GM18517 (cell line): ENCODE data around the gene ACSF3.

ENCODE experiments used
- ATAC-seq: cut with Tn5 transposase; IDR thresholded peaks from one replicate; pipeline ENCODE4 v1.9.1; 2021; ENCODE audit warnings: mild to moderate bottlenecking, moderate library complexity; ENCODE audit not compliant: unreplicated experiment

Gene ACSF3

DNA sequence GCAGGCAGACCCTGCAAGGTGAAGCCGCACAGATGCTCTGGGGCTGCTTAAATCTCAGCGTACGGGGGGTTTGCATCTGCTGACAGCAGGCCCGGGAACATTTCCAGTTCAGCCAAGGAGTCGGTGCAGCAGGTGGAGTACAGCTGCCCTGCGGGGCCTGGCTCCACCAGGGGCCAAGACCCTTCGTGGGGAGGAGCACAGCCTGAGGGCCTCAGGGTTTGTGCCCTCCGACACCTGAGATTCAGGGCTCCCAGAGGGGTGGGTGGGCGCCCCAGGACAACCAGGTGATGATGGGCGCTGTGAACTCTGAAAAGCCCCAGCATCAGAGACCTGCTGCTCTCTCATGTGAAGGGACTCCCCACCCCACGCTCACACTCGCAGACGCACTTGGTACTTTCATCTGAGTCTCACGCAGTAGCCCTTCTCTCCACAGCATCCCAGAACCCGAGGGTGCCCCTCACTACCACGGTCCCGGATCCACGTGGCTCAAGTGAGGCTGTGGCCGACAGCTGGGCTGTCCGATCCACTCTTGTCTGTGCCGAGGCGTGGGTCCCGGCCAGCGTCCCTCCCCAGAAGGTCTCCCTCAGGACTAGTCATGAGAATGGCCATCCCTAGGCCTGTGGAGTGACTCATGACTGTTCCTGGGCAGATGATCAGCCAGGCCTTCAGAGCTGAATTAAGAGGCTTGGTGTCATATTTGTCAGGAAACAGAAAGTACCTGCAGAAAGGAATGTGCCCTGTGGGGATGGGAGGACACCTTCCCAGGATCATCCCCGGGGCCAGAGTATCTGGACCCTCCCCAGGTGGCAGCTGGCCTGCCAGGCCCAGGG, 29.6 kb downstream of the ACSF3 start:
- ATAC-seq, result no peak

DNA sequence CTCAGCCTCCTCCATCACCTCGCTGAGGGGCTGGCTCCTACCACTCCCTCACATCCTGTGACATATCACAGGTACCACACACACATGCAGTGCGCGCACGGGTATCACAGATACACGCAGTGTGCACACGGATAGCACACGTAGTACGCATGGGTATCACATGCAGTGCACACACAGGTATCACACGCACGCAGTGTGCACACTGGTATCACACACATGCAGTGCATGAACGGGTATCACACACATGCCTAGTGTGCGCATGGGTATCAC, 30.1 kb downstream of the ACSF3 start:
- no peak for ATAC-seq

DNA sequence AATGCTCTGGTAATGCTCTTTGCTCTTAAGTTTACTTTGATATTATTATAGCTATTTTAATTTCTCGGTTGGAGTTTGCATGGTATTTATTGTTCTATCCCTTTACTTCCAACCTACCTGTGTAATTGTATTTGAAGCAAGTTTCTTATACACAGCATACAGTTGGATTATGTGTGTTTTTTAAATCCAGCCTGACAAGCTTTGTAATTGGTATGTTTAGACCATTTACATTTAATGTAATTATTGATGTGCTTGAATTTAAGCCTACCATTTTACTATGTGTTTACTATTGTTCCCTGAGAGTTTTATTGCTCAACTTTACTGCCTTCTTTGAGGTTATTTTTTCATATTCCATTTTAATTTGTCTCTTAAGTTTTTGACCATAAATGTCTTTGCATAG, 35.7 kb downstream of the ACSF3 start:
- no peak for ATAC-seq

DNA sequence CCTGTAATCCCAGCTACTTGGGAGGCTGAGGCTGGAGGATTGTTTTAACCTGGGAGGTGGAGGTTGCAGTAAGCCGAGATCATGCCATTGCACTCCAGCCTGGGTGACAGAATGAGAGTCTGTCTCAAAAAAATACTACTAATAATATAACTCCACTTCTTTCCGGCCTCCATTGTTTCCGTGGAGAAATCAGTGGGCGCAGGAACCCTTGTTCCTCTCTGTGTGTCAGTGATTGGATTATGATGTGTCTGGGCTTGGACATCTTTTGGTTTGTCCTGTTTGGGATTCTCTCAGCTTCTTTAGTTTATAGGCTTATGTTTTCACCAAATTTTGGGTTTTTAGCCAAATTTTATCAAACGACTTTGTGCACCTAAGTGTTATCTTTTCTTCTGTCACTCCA, 36.8 kb downstream of the ACSF3 start:
- ATAC-seq, result no peak

DNA sequence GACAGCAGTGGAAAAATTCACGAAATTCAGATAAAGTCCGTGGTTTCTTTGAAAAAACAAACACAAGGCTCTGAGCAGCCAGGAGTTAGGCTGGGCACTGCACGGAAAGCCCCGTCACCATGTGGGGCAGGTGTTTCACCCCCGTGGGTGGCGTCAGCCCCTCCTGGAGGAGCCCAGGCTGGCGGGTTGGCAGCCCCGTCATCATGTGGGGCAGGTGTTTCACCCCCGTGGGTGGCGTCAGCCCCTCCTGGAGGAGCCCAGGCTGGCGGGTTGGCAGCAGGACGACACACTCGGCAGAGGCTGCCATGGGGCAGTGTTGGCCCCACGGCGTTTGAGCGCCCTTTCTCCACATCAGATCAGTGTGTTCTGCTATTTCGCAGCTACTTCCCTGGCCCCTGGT, 38.1 kb downstream of the ACSF3 start:
- no peak for ATAC-seq

DNA sequence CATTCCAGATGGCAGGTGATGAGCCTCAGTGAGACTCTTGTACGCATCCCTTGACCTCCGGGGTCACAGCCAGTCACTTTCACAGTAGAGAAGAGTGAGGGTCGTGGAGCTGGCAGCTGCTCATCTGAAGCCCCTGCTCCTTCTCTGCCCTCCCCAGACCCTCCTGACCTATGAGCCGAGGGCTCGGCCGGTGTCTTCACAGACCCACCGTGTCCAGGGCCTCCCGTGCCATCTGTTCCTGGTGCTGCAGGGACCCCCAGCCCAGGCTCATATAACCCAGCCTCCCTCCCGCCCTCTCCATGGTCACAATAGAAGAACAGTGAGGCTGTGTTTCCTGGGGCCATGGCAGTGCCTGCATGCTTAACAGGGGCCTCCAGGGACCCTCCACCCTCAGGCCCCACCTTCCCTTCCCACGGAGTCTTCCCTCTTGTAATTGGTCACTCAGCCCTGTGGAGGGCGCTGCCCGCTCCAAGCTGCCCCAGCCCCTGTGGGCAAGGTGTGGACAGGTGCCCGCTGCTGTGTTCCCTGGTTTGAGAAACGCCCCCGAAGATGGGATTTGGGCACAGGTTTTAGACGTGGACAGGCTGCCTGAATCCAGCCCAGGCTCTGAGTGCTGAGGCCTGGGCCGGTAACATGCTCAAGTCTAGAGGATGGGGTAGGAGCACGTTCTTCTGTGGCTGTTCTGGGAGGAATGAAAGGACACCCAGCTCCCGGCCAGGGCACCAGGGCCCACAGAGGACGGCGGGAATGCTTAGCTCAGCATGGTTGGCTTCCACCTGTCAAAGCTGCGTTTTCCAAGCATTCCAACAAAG, 38.7 kb downstream of the ACSF3 start:
- no peak for ATAC-seq

DNA sequence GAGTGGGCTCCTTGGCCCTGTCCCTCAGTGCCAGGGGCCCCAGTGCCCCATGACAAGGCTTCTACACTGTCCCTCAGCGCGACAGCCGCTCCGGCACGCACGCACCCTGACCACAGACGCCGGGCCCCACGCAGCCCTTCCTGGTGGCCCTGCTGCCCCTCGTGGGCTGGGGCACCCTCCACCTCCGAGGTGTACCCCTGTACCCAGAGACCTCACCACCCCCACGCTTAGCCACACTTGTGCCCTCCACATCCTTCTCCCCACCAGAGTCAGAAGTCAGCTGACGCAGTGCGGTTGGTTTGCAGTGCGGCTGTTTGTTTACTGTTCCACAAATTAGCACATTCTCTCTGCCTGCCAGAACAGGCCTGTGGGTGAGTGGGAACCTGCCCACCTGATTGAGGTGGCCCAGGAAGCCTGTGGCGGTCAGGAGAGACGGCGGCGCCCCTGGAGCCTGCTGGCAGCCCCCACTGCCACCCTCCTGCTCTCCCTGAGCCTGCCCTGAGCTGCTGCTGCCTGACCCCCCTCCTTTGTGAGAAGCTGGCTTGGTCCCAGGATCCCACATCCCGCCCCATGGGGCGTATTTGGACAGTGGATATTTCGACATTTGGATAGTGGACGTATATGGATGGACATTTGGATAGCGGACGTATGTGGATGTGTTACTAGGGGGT, 39.9 kb downstream of the ACSF3 start:
- no peak for ATAC-seq

DNA sequence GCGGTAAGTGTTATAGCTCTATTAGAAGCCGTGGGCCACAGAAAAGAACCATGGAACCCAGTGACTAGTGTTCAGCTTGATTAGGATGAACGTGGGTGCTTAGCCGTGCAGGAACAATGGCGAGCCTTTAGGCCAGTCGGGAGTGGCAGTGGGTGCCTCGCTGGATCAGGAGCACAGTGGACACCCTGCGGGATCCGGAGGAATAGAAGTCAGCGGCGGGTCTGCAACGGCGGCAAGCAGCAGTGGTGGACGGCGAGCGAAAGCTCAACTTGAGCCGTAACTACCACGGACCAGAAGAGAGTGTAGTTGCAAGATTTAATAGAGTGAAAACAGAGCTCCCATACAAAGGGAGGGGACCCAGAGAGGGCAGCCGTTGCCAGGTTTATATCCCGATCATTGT, 40.6 kb downstream of the ACSF3 start:
- no peak for ATAC-seq

DNA sequence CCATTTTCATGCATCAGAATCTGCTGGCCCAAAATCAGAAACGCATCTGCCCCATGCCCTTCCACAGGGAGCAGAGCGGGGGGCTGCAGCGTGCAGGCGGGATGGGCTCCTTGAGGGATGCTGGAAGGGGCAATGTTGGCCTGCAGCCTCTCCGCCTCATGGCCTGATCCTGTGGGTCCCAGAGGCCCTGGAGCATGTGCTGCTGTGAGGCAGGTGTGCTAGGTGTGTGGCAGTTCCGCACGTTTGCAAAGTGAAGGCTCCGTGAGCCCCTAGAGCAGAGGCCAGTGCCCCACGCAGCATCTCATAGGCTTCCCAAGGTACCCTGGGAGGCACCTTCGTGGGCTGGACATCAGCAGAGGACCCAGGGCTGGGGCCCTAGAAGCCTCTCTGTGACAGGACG, 41.5 kb downstream of the ACSF3 start:
- no peak for ATAC-seq

DNA sequence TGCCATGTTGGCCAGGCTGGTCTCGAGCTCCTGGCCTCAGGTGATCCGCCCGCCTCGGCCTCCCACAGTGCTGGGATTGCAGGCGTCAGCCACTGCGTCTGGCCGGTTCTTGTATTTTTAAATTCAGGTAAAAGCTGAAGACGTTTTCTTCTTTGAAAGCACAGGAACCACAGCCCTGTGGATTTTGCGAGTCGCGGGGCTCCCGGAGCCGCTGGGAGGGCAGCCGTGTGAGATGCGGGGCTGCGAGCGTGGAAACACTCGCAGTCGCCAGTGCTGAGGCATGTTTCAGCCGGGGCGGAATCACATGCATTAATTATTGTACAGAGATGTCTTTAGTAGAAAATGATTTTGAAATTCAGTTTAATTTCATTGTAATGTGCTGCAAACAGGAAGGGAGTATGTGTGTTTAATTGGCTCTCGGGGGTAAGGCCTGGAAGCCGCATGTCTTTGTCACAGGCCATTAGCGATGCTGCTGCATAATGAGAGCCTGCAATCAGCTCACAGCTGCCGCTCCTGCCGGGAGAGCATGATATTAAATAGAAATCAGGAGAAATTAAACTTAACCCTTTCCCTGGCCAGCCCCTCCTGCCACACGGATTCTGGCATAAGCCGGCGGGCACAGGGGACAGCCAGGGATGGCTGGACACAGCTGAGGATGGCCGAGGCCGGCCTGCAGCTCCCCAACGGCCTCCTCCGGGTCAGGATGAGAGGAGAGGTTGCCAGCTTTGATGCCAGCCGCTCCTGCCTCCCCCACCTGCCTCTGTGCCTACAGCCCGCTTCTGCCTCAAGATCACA, 42.5 kb downstream of the ACSF3 start:
- ATAC-seq, result no peak

DNA sequence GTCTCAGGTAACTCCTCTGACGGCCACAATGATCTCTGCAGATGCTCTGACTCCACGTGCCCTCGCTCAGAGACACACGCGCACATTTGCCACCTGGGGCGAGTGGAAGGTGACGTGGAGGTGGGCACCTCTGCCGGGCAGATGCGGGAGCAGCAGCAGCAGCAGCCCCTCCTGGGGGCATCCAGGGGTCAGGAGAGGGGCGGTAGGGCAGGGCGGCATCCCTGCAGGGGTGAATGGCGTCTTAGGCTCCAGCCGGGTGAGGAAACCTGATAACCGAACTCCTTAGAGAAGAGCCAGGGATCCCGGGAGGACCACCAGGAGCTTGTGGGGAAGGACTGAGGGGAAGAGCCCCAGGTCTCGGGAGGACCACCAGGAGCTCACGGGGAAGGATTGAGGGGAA, 43.3 kb downstream of the ACSF3 start:
- ATAC-seq, result no peak

DNA sequence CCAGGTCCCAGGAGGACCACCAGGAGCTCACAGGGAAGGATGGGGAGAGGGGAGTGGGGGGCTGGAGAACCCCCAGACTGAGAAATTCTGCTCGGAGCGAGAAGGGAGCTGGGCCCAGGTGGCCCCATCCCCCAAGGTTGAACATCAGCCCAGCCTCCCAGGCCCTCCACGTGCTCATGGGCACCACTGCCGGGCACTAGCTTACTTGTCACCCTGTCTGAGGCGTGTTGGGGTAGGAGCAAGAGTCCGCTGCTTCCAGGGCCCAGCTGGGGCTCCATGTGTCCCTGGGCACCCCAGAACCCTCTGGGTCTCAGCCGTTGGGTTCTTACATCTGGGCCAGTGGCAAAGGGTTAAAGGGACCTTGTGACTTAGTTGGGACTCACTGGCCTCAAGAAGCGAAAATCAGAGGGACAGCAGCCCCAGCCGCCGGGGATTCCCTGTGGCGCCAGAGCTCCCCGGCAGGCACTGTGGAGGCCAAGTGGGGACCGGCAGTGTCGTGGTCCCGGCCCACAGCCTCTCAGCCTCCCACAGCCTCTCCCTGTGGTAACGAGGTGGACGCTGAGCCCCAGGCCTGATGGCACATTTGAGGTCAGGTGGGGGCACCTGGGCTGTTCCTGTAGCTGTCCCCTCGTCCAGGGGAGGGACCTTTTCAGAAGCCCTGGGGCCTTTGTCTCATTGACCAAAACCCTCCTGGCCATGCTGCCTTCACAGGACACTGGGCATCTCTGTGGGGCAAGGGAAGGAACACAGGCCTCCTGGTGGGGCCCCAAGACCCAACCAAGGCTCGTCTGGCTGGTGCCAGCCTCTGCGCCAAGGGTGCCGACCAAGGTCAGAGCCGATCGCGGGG, 44.2 kb downstream of the ACSF3 start:
- ATAC-seq, result no peak

DNA sequence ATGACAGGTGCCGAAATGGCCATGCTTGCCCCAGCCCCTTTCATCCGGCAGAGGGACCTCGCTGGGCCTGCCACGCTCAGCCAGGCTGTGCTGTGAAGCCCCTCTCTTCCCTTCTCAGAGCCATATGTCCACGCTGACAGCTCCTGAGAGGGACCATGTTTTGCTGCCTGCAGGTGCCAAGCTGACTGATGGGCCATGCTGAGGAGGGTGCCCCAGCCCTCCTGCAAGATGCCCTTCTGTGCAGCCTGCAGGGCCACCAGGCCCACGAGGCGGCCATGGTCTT, 44.8 kb downstream of the ACSF3 start:
- no peak for ATAC-seq

DNA sequence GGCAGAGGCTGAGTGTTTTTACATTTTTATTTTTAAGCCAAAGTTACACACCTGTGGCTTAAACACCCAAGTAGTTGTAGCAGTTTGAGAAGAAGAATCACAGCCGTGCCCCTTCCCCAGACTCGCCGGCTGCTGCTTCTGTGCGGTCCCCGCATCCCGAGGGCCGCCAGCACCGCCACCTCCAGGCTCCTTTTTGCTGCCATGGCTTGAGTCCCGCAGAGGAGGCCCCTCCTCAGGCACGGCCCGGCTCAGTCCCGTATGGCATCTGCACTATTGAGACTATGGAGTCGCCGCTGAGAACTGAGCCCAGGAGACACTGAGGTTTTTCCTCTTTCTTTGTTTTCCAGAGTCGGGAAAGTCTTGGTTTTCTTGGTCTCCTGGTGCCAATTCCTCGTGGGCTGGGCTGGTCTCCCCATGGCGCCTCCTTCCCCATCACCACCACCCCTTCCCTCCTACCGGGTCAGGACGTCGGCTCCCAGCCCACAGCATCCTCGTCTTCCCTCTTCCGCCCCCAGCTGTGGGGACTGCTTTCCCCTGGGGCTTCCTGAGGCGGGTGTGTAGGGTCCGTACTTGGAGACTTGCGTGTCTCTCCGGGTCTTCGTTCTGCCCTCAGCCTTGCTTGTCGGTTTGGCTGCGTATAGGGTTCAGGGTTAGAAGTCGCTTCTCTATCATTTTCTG, 45.3 kb downstream of the ACSF3 start:
- ATAC-seq, result no peak

DNA sequence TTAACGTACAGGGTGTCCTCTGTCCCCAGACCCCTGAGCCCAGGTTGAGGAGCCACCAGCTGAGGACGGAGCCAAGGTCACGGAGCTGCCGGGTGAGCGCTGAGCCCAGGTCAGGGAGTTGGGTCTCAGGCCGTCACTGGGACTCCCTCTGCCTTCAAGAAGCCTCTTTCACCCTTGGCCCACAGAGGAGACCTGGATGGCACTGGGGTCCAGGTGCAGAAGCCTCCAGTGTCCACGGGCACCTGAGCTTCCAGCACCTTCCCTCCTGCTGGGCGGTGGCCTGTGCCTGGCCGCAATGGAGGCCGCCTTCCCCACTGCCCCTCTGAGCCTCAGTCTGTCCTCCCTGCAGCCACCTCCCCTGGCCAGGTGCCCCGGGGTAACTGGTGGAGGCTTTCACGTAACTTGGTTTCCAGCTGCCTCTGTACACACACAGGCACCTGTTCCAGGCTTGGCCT, 46.3 kb downstream of the ACSF3 start:
- ATAC-seq, result no peak

DNA sequence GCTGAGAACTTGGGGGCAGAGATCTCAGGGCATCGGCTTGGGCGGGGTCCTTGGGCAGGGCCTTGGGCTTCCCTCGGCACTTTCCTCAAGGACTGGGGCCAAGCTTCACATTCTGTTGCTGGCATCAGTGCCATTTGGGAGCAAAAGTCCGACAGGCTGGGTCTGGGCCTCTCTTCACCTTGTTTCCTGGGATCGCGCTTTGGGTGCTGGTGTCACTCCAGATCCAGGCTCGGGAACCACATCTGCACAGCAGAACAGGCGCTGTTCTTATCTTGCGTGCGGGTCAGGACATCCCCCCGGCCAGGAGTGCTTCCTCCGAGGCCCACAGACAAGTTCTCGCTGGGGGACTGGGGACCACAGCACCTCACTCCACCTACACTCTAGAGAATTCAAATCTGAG, 46.7 kb downstream of the ACSF3 start:
- ATAC-seq, result no peak

DNA sequence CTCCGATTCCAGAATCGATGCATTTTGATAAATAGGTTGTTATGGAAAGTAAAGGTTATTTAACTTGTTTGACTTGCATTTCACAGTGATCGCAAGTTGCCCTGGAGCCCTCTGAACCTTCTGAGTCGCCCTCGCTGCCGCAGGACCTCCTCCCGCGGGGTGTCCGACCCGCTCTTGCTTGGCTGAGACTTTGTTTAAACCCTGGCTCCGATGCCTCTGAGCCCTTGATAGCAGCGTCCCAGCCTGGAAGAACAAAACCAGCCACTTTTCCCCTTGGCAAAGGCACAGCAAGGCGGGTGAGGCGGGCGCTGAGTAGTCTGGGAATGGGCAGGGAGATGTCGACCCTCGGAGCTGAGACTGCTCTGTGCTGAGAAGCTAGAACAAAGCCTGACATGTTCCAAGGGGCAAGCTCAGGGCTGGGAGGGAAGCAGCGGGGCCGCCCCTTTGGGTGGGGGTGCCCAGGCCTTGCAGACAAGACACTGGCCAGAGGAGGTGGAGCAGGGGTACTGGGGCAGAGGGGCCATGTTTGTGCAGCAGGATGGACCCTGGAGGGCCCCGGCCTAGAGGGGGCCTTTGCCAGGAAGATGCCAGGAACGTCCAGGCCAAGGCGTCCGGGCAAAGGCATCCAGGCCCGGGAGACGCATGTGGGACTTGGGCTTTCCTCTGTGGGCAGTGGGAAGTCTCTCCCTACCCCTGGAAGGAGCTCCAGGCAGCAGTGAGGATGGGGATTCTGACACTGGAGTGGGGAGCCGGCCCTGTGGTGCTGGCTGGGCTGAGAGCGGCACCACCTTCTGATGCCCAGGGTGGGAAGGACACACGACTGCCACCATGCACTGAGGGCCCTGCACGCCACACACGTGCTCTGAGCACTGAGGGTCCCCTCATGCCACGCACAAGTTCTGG, 47.6 kb downstream of the ACSF3 start:
- no peak for ATAC-seq

DNA sequence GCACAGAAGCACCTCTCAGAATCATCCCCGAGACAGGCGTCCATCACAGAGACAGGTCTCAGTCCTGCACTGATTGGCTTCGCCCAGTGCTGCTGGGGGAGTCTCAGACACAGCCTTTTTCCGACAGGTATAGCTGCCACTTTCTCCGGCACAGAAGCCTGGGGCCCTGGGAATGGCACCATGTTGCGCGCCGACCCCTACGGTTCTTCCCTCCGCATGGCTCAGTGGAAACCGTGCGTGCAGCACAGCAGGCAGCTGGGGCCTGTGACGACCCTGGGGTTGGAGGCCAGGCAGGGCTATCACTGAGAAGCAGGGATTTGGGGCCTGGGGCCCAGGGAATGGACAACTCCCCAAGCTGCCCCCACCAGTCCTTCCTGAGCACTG, 48.2 kb downstream of the ACSF3 start:
- no peak for ATAC-seq
